ENCODE results near the gene ARMC3.

The ARMC3 gene

GRCh38 chr10:23021430-23021829 is 93.6 kb downstream of the ARMC3 start:
- DNase-seq (ENCODE audit: extremely low read depth, low read depth), result no peak
- TF ChIP-seq, protein P1, sequence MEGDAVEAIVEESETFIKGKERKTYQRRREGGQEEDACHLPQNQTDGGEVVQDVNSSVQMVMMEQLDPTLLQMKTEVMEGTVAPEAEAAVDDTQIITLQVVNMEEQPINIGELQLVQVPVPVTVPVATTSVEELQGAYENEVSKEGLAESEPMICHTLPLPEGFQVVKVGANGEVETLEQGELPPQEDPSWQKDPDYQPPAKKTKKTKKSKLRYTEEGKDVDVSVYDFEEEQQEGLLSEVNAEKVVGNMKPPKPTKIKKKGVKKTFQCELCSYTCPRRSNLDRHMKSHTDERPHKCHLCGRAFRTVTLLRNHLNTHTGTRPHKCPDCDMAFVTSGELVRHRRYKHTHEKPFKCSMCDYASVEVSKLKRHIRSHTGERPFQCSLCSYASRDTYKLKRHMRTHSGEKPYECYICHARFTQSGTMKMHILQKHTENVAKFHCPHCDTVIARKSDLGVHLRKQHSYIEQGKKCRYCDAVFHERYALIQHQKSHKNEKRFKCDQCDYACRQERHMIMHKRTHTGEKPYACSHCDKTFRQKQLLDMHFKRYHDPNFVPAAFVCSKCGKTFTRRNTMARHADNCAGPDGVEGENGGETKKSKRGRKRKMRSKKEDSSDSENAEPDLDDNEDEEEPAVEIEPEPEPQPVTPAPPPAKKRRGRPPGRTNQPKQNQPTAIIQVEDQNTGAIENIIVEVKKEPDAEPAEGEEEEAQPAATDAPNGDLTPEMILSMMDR (IDR thresholded peaks at IDR 0.05; ENCODE audit: low read depth, low read length, missing control alignments), result no peak
- H3K4me3 ChIP-seq (replicated peaks; ENCODE audit: low read depth, low read length), result no peak overlapping the region

GRCh38 chr10:23024002-23024401 is 96.1 kb downstream of the ARMC3 start:
- TF ChIP-seq, protein P1 (IDR thresholded peaks at IDR 0.05; ENCODE audit: low read depth, low read length, missing control alignments), result no peak
- H3K4me3 ChIP-seq (replicated peaks; ENCODE audit: low read depth, low read length), result no peak overlapping the region
- DNase-seq (ENCODE audit: extremely low read depth, low read depth), result no peak

GRCh38 chr10:23031318-23031717 is 103.5 kb downstream of the ARMC3 start:
- DNase-seq (ENCODE audit: extremely low read depth, low read depth), result no peak
- TF ChIP-seq, protein P1 (IDR thresholded peaks at IDR 0.05; ENCODE audit: low read depth, low read length, missing control alignments), result no peak
- H3K4me3 ChIP-seq (replicated peaks; ENCODE audit: low read depth, low read length), result no peak overlapping the region

DNA sequence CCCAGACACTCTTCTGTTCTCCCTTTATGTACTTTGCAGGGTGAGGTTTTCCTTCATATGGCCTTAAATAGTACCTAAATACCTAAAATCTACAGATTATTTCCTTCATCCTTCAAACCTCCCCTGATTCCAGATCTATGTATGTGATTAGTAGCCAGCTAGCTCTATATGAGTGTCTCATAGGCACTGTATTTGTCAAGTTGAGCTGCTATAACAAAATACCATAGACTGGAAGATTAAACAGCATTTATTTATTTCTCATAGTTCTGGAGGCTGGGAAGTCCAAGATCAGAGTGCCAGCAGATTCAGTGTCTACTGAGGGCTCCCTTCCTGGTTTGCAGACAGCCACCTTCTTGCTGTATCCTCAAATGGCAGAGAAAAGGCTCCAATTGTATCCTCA is 106.9 kb downstream of the ARMC3 start:
- no peak for DNase-seq (ENCODE audit: extremely low read depth, low read depth)
- TF ChIP-seq, protein P1 (IDR thresholded peaks at IDR 0.05; ENCODE audit: low read depth, low read length, missing control alignments), result no peak
- H3K4me3 ChIP-seq (replicated peaks; ENCODE audit: low read depth, low read length), result no peak overlapping the region

DNA sequence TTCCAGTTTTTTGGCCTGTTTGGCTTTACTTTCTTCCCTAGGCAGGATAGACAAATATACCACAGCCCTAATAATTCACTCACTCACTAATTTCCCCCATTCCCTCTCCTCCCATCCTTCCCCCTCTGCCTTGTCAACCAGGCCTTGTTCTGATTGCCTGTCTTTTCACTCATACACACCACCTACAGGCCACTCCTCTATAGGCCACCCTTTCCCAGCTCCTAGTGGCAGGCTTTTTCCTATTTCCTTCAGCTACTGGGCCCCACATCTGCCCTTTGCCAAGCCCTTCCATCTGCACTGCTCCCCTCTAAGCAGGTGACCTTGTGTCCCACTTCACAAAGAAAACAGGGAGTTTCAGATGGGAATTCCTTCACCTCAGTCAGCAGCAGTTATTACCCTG is 107.7 kb downstream of the ARMC3 start:
- TF ChIP-seq, protein P1 (IDR thresholded peaks at IDR 0.05; ENCODE audit: low read depth, low read length, missing control alignments), result peak; percentile 36
- H3K4me3 ChIP-seq (replicated peaks; ENCODE audit: low read depth, low read length), result no peak overlapping the region
- DNase-seq (ENCODE audit: extremely low read depth, low read depth), result no peak

DNA sequence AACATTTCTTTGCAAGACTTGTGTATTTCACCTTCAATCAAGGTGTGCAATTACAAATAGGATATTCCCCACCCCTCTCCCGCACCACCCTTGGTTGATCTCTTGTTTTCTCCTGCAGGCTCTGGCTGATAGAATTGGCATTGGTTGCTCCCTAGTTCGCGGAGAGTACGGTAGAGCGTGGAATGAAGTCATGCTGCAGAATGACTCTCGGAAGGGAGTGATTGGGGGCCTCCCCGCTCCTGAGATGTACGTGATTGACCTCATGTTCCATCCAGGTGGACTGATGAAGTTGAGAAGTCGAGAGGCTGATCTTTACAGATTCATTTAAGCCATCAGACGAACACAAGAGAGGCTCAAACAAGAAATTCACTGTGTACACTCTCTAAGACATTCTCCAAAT is 109.3 kb downstream of the ARMC3 start:
- TF ChIP-seq, protein P1 (IDR thresholded peaks at IDR 0.05; ENCODE audit: low read depth, low read length, missing control alignments), result no peak
- H3K4me3 ChIP-seq (replicated peaks; ENCODE audit: low read depth, low read length), result no peak overlapping the region
- DNase-seq (ENCODE audit: extremely low read depth, low read depth), result no peak

DNA sequence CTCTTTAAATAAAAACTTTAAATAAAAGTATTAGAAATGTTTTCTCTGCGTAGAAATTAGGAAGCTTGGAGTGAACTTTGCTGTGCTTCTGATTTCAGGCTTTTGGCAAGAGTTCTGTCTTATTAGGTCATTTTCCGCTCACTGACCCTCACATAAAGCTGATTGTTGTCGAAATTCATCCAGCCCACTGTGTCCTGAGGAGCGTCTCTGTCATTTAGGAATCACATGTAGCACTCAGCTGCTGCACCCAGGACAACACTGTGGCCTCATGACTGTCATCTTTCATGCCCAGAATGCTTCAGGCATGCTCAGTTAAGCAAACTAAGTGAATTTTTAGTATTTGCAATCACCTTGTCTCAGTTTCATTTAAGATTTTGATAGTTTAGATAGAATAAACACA is 109.7 kb downstream of the ARMC3 start:
- no peak for DNase-seq (ENCODE audit: extremely low read depth, low read depth)
- TF ChIP-seq, protein P1 (IDR thresholded peaks at IDR 0.05; ENCODE audit: low read depth, low read length, missing control alignments), result no peak

More for the DNA sequence above, 109.7 kb downstream of the ARMC3 start:
- no peak overlapping the region for H3K4me3 ChIP-seq (replicated peaks; ENCODE audit: low read depth, low read length)
